GM18520 (cell line): ENCODE results near the gene PRKAG2.

Source experiments
- ATAC-seq: cut with Tn5 transposase; IDR thresholded peaks from one replicate; pipeline ENCODE4 v1.9.1; 2021; ENCODE audit not compliant: unreplicated experiment

Gene PRKAG2

GRCh38 chr7:151776446-151776845 lies 100.5 kb downstream of the PRKAG2 start:
- ATAC-seq: no peak

- ATAC-seq: no peak
Measured at GRCh38 chr7:151775547-151776443, 101.1 kb downstream of the PRKAG2 start.

GRCh38 chr7:151774951-151775350 lies 102.0 kb downstream of the PRKAG2 start:
- no peak for ATAC-seq

- ATAC-seq: no peak
Measured at GRCh38 chr7:151773797-151774196, 103.1 kb downstream of the PRKAG2 start.

- ATAC-seq: no peak
Measured at GRCh38 chr7:151770232-151770631, 106.7 kb downstream of the PRKAG2 start.

GRCh38 chr7:151769188-151769821 lies 107.6 kb downstream of the PRKAG2 start:
- no peak for ATAC-seq

- no peak for ATAC-seq
Measured at GRCh38 chr7:151768805-151769187, 108.1 kb downstream of the PRKAG2 start.

- no peak for ATAC-seq
Measured at GRCh38 chr7:151767557-151767956, 109.4 kb downstream of the PRKAG2 start.

- ATAC-seq: no peak
Measured at GRCh38 chr7:151764056-151764920, 112.6 kb downstream of the PRKAG2 start.

- ATAC-seq: no peak
Measured at GRCh38 chr7:151763420-151763984, 113.4 kb downstream of the PRKAG2 start.

GRCh38 chr7:151762583-151763245 lies 114.2 kb downstream of the PRKAG2 start:
- ATAC-seq: no peak

GRCh38 chr7:151761957-151762356 lies 115.0 kb downstream of the PRKAG2 start:
- no peak for ATAC-seq

- no peak for ATAC-seq
Measured at GRCh38 chr7:151761231-151761630, 115.7 kb downstream of the PRKAG2 start.

- no peak for ATAC-seq
Measured at GRCh38 chr7:151759591-151760042, 117.3 kb downstream of the PRKAG2 start.

GRCh38 chr7:151758622-151759540 lies 118.0 kb downstream of the PRKAG2 start:
- ATAC-seq: no peak

- no peak for ATAC-seq
Measured at GRCh38 chr7:151757274-151757673, 119.6 kb downstream of the PRKAG2 start.

- no peak for ATAC-seq
Measured at GRCh38 chr7:151756866-151757265, 120.0 kb downstream of the PRKAG2 start.

GRCh38 chr7:151756076-151756731 lies 120.7 kb downstream of the PRKAG2 start:
- ATAC-seq: no peak
